Stimulated activated naive CD8-positive, alpha-beta T cell treated with anti-CD3 and anti-CD28 coated beads, Interleukin-15, Interleukin-2, amounts not matched to agents 100 ng/mL and 50 ng/mL, for 24 hours (primary cell): Measurements from ENCODE around the gene CASK.

Experiments used
- H3K27ac Mint-ChIP-seq: one replicate; pipeline ENCODE4 v1.8.0; 2021; ENCODE audit warnings: mild to moderate bottlenecking, mixed read lengths
- H3K27me3 Mint-ChIP-seq: one replicate; pipeline ENCODE4 v1.8.0; 2021; ENCODE audit warnings: mixed read lengths
- H3K36me3 Mint-ChIP-seq: one replicate; pipeline ENCODE4 v1.8.0; 2021; ENCODE audit warnings: low read depth, mixed read lengths
- H3K4me1 Mint-ChIP-seq: one replicate; pipeline ENCODE4 v1.8.0; 2021; ENCODE audit warnings: low read depth, mixed read lengths
- H3K4me3 Mint-ChIP-seq: one replicate; pipeline ENCODE4 v1.8.0; 2021; ENCODE audit warnings: mild to moderate bottlenecking, mixed read lengths
- H3K9me3 Mint-ChIP-seq: one replicate; pipeline ENCODE4 v1.8.0; 2021; ENCODE audit warnings: mixed read lengths

CASK gene

DNA sequence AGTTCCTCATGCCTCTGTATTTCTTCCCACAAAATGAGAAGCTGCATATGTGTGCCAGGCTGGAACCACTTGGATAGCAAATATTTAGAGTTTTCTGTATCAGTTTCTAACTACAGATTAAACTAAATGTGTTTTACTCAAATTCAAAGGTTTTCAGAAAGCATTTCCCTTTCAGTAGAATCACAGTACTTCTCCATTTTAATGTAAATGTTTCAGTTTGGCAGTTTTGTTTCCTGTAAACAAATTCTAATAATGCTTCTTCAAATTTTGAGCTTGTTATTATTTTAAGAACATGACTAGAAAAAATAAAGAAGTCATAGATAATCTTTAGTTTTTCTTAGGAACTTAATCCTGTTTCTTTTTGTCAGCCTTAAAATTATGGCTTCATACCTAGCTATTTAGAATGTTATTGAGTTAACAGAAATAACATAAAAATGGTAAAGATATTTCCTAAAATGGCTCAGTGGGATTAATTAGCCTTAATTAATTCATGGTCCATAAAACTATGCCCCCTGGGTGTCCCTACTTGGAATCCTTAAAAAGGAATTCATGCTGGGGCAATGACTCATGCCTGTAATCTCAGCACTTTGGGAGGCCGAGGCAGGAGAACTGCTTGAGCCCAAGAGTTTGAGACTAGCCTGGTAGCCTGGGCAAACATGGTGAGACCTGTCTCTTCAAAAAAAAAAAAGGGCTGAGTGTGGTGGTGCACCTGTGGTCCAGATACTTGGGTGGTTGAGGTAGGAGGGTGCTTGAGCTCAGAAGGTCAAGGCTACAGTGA lies 318.4 kb downstream of the CASK start:
- Mint-ChIP-seq H3K4me1 (no peaks in the 10 kb centered on the region), H3K27me3 (no peaks in the 10 kb centered on the region), H3K4me3 (no peak overlapping the region), H3K27ac (no peak overlapping the region), H3K36me3 (peaks cover 3% of the 10 kb centered on the region), H3K9me3 (no peaks in the 10 kb centered on the region)

- peaks cover 3% of the 10 kb centered on the region for H3K36me3 Mint-ChIP-seq
- H3K4me1 Mint-ChIP-seq, result no peaks in the 10 kb centered on the region
- no peak overlapping the region for H3K27ac Mint-ChIP-seq
- no peaks in the 10 kb centered on the region for H3K9me3 Mint-ChIP-seq
- H3K27me3 Mint-ChIP-seq, result no peaks in the 10 kb centered on the region
- no peak overlapping the region for H3K4me3 Mint-ChIP-seq
Measured at GRCh38 chrX:41604177-41604576, 319.2 kb downstream of the CASK start.

DNA sequence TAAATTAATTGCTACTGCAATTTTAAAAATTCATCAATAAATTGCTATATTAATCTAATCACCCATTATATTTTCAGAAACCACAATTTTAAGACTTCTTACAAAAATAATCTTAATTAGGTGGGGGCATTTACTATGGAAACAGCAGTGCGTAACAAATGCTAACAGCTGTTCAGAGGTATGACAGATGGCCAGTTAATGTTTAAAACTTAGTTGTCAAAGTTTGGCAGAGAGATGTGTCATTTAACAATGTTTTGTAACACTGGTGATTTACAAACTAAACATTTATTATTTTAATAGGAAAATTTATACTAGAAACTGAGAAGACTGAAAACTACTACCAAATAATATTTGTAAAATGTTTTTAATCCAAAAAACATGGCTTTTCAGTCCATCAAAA lies 319.8 kb downstream of the CASK start:
- Mint-ChIP-seq H3K9me3 (no peaks in the 10 kb centered on the region), H3K36me3 (peaks cover 3% of the 10 kb centered on the region)

DNA sequence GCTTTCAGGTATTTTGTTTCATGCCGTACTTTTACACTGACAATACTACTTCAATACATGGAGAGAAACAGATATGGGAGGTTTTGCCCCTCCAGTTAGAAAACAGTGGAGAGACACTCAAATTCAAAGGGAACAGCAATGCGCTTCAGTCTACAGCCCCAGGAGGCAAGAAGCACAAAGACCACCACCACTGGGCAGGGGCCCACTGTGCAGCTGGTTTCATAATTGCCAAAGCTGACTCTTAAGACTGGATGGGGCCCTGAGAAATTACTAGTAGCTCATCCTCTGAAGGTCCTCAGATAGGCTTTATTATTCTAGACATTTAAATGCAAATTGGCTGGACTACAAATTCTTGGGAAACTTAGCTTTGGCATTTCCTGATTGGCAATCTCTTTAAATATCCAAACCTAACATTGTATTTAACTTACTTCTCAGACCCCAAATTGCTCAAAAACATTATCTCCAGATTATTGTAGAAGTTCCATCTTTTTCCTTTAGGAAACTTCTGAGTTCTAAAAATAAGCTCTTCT lies 320.5 kb downstream of the CASK start:
- H3K9me3 Mint-ChIP-seq, result no peaks in the 10 kb centered on the region

More for the DNA sequence above, 319.8 kb downstream of the CASK start:
- H3K27ac Mint-ChIP-seq, result no peak overlapping the region
- no peak overlapping the region for H3K4me3 Mint-ChIP-seq
- H3K4me1 Mint-ChIP-seq, result no peaks in the 10 kb centered on the region
- H3K27me3 Mint-ChIP-seq, result no peaks in the 10 kb centered on the region

DNA sequence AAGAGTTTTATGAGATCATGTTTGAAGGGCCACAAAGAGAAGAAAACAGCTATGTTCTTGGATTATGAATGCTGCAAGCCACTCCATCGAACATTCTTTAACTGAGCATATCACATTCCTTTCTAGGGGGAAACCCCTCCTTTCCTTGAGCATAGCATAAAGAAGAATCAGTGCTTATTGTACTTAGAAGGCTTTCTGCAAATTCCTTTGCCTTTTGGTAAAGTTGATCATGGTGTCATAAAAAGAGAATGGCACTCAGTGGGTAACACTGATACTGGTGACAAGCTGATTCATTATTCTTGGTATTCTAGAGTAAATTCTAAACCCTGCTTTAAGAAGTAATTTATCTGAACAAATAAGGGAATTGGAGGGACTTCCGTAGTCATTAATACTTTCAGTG lies 323.1 kb downstream of the CASK start:
- Mint-ChIP-seq H3K4me1 (peaks cover 9% of the 10 kb centered on the region), H3K27ac (no peak overlapping the region), H3K4me3 (no peak overlapping the region), H3K9me3 (no peaks in the 10 kb centered on the region), H3K27me3 (no peaks in the 10 kb centered on the region), H3K36me3 (peaks cover 3% of the 10 kb centered on the region)

More for the DNA sequence above, 320.5 kb downstream of the CASK start:
- Mint-ChIP-seq H3K4me1 (no peaks in the 10 kb centered on the region), H3K27me3 (no peaks in the 10 kb centered on the region), H3K36me3 (peaks cover 3% of the 10 kb centered on the region), H3K27ac (no peak overlapping the region), H3K4me3 (no peak overlapping the region)

DNA sequence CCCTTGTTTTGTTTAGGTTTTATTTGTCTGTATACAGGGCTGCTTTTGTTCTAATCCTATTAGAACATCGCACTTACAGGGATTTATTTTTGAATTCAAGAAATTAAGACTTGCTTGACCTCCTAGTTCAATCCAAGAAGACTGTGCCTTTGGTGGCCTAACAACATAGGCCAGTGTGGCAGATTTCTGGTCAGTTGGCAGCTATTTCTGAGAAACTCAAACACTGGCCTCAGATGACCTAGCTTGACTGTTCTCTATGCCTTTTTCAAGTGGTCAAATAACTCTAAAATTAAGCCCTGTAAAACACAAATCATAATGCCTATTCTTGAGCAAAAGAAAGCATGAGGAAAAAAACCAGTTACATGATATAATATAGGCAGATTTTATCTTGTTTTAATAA lies 323.8 kb downstream of the CASK start:
- H3K27me3 Mint-ChIP-seq, result no peaks in the 10 kb centered on the region
- peaks cover 3% of the 10 kb centered on the region for H3K36me3 Mint-ChIP-seq
- H3K9me3 Mint-ChIP-seq, result no peaks in the 10 kb centered on the region
- H3K4me1 Mint-ChIP-seq, result peaks cover 9% of the 10 kb centered on the region
- H3K4me3 Mint-ChIP-seq, result no peak overlapping the region
- H3K27ac Mint-ChIP-seq, result no peak overlapping the region

- H3K9me3 Mint-ChIP-seq, result no peaks in the 10 kb centered on the region
- H3K4me3 Mint-ChIP-seq, result no peak overlapping the region
- H3K27me3 Mint-ChIP-seq, result no peaks in the 10 kb centered on the region
- peaks cover 3% of the 10 kb centered on the region for H3K36me3 Mint-ChIP-seq
- no peak overlapping the region for H3K27ac Mint-ChIP-seq
- H3K4me1 Mint-ChIP-seq, result peaks cover 9% of the 10 kb centered on the region
Measured at GRCh38 chrX:41596596-41596995, 326.8 kb downstream of the CASK start.

DNA sequence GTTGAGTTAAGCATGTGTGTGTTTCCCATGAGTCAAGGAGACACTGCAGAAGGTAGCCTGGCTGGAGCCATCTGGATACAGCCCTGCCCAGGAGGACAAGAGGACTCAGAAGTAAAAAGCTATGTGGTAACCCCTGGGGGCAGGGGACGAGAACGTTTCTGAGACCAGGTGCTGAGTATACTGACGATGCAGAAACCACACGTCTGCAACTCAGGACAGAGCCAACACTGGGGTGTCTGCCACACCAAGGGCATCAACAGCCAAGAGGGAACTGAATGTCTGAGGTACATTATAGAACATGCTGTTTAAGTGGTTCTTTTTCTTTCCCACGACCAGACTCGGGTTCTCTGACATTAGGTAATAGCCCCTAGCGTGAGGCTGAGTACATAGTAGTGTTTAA lies 328.7 kb downstream of the CASK start:
- H3K9me3 Mint-ChIP-seq, result no peaks in the 10 kb centered on the region
- no peaks in the 10 kb centered on the region for H3K36me3 Mint-ChIP-seq
- H3K4me3 Mint-ChIP-seq, result no peak overlapping the region
- no peak overlapping the region for H3K27ac Mint-ChIP-seq
- peaks cover 9% of the 10 kb centered on the region for H3K4me1 Mint-ChIP-seq
- H3K27me3 Mint-ChIP-seq, result no peaks in the 10 kb centered on the region

GRCh38 chrX:41591906-41592305 lies 331.4 kb downstream of the CASK start:
- Mint-ChIP-seq H3K4me3 (no peak overlapping the region), H3K9me3 (no peaks in the 10 kb centered on the region), H3K27me3 (no peaks in the 10 kb centered on the region), H3K27ac (no peak overlapping the region), H3K36me3 (no peaks in the 10 kb centered on the region), H3K4me1 (peaks cover 7% of the 10 kb centered on the region)

DNA sequence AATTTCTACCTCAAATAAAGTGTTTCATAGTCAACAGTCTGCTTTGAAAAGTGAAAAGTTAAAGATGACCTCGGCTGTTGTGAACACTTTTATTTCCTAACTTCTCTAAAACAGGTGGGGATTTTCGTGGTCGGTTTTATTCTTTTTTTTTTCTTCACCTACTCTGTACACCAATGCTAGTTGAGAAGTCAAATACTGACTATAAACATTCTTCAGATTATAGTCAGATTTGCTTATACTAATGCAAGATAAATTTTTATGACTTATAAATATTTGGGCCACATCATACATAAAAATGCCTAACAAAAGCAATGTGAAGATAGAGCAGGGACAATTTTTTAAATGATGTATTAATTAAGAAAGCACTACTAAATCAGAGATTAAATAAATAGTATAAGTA lies 332.7 kb downstream of the CASK start:
- no peaks in the 10 kb centered on the region for H3K4me1 Mint-ChIP-seq
- H3K27ac Mint-ChIP-seq, result no peak overlapping the region
- H3K27me3 Mint-ChIP-seq, result no peaks in the 10 kb centered on the region
- no peaks in the 10 kb centered on the region for H3K9me3 Mint-ChIP-seq
- H3K36me3 Mint-ChIP-seq, result no peaks in the 10 kb centered on the region
- no peak overlapping the region for H3K4me3 Mint-ChIP-seq

- Mint-ChIP-seq H3K27me3 (no peaks in the 10 kb centered on the region), H3K4me1 (no peaks in the 10 kb centered on the region), H3K4me3 (no peak overlapping the region), H3K36me3 (peaks cover 3% of the 10 kb centered on the region), H3K9me3 (no peaks in the 10 kb centered on the region), H3K27ac (no peak overlapping the region)
Measured at GRCh38 chrX:41589634-41590270, 333.6 kb downstream of the CASK start.

- no peak overlapping the region for H3K4me3 Mint-ChIP-seq
- H3K9me3 Mint-ChIP-seq, result no peaks in the 10 kb centered on the region
- no peaks in the 10 kb centered on the region for H3K27me3 Mint-ChIP-seq
- no peak overlapping the region for H3K27ac Mint-ChIP-seq
- H3K36me3 Mint-ChIP-seq, result peaks cover 5% of the 10 kb centered on the region
- H3K4me1 Mint-ChIP-seq, result no peaks in the 10 kb centered on the region
Measured at GRCh38 chrX:41588271-41588670, 335.1 kb downstream of the CASK start.

DNA sequence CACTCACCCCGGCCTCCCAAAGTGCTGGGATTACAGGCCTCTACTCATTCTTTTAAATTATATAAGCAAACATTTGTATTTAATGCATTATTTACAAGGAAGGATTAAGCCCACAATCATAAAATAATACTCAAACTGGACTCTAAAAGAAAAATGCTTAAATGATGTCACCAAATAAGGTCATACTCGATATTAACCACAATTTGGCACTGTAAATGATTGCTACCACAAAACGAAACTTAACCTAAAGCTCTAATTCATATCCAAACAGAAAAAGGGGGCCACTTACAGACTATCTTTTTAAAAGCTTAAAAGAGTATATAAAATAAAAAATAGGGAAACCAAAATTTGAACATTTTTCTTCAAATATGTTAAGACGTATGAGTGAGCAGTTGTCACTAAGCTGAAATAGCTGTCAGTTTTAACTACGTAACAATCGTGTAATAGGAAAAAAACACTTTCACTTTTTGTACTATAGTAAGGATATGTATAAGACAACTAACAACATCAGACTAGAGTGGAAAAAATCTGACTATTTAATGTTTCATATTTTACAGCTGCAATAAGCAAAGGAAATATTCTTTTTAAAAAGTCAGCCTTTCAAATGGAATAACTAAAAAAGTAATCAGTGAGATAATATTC lies 342.8 kb downstream of the CASK start:
- H3K36me3 Mint-ChIP-seq, result peaks cover 31% of the 10 kb centered on the region
- H3K27ac Mint-ChIP-seq, result no peak overlapping the region

GRCh38 chrX:41563876-41564275 lies 359.5 kb downstream of the CASK start:
- Mint-ChIP-seq H3K36me3 (peaks cover 13% of the 10 kb centered on the region), H3K4me3 (no peak overlapping the region), H3K4me1 (peaks cover 30% of the 10 kb centered on the region), H3K27ac (no peak overlapping the region), H3K9me3 (no peaks in the 10 kb centered on the region), H3K27me3 (no peaks in the 10 kb centered on the region)

More for the DNA sequence above, 342.8 kb downstream of the CASK start:
- peaks cover 7% of the 10 kb centered on the region for H3K4me1 Mint-ChIP-seq
- no peaks in the 10 kb centered on the region for H3K9me3 Mint-ChIP-seq
- H3K4me3 Mint-ChIP-seq, result no peak overlapping the region
- no peaks in the 10 kb centered on the region for H3K27me3 Mint-ChIP-seq

DNA sequence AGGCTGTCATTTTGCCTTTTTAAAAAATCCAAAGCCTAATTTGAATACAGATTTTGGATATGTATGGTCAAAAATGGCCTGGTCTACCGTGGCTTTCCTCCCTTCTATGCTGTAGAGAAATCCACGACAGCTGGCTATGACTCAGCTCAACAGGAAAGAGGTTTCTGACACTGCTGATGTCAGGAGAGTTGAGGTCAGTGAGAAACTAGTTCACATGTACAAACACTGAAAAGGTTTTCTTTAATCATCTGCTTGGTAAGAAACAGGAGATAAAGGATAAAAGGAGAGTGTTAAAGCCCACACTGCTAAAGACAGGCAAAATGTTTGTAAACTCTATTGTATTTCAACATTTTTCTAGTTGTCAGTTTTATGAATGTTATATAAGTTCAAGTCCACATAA lies 362.3 kb downstream of the CASK start:
- Mint-ChIP-seq H3K36me3 (peaks cover 13% of the 10 kb centered on the region), H3K4me1 (peaks cover 50% of the 10 kb centered on the region), H3K4me3 (no peak overlapping the region), H3K27ac (peak overlapping the region; percentile 40), H3K27me3 (no peaks in the 10 kb centered on the region), H3K9me3 (no peaks in the 10 kb centered on the region)
